H9 (cell line): ENCODE results near the gene ATG2A. TPM values are rescaled to one million over a fixed set of nuclear protein-coding genes. Genes with fewer than 3 reads are reported as not detected.

Experiments
- DNase-seq: peaks from one replicate; pipeline ENCODE4 v3.0.0-alpha.2; 2017
- H2AFZ ChIP-seq: one replicate; pipeline ENCODE4 v1.6.1; 2013; ENCODE audit warnings: mild to moderate bottlenecking, low read length, control low read depth, moderate library complexity
- H2AK5ac ChIP-seq: 2 replicates; pipeline ENCODE4 v1.6.1; 2013; ENCODE audit warnings: low read length, control low read depth, mixed read lengths; ENCODE audit not compliant: insufficient read length
- H2BK120ac ChIP-seq: one replicate; pipeline ENCODE4 v1.6.1; 2013; ENCODE audit warnings: low read depth, mild to moderate bottlenecking, low read length, control low read depth, inconsistent platforms; ENCODE audit not compliant: poor library complexity, severe bottlenecking
- H2BK12ac ChIP-seq: 2 replicates; pipeline ENCODE4 v1.6.1; 2013; ENCODE audit warnings: low read length, control low read depth, mixed read lengths, low read depth; ENCODE audit not compliant: insufficient read length
- H2BK15ac ChIP-seq: 2 replicates; pipeline ENCODE4 v1.6.1; 2013; ENCODE audit warnings: low read depth, low read length, control low read depth
- H2BK20ac ChIP-seq: one replicate; pipeline ENCODE4 v1.6.1; 2013; ENCODE audit warnings: low read depth, mild to moderate bottlenecking, low read length, control low read depth, inconsistent platforms; ENCODE audit not compliant: poor library complexity, severe bottlenecking
- H2BK5ac ChIP-seq: 2 replicates; pipeline ENCODE4 v1.6.1; 2013; ENCODE audit warnings: low read length, control low read depth, mixed read lengths; ENCODE audit not compliant: insufficient read length
- H3K14ac ChIP-seq: 2 replicates; pipeline ENCODE4 v1.6.1; 2013; ENCODE audit warnings: low read length, control low read depth; ENCODE audit not compliant: insufficient read depth
- H3K18ac ChIP-seq: 2 replicates; pipeline ENCODE4 v1.6.1; 2013; ENCODE audit warnings: low read depth, mild to moderate bottlenecking, mixed read lengths, low read length, control low read depth; ENCODE audit not compliant: insufficient read length
- H3K23ac ChIP-seq: 2 replicates; pipeline ENCODE4 v1.6.1; 2013; ENCODE audit warnings: low read length, control low read depth, mixed read lengths, low read depth; ENCODE audit not compliant: insufficient read length
- H3K23me2 ChIP-seq: 2 replicates; pipeline ENCODE4 v1.6.1; 2013; ENCODE audit warnings: low read depth, mild to moderate bottlenecking, mixed read lengths, low read length, control low read depth; ENCODE audit not compliant: insufficient read length, poor library complexity, severe bottlenecking
- H3K27ac ChIP-seq: 2 replicates; pipeline ENCODE4 v1.5.1; 2013; ENCODE audit warnings: low read length, control low read depth, mixed read lengths, low read depth; ENCODE audit not compliant: insufficient read length
- H3K27me3 ChIP-seq: 2 replicates; pipeline ENCODE4 v1.6.1; 2013; ENCODE audit warnings: low read length, control low read depth, inconsistent platforms; ENCODE audit not compliant: insufficient read depth
- H3K4ac ChIP-seq: 2 replicates; pipeline ENCODE4 v1.6.1; 2013; ENCODE audit warnings: low read depth, mild to moderate bottlenecking, control low read depth, inconsistent platforms, low read length, moderate library complexity
- H3K4me1 ChIP-seq: 2 replicates; pipeline ENCODE4 v1.6.1; 2013; ENCODE audit warnings: low read length, control low read depth, inconsistent platforms; ENCODE audit not compliant: insufficient read depth
- H3K4me2 ChIP-seq: 2 replicates; pipeline ENCODE4 v1.6.1; 2013; ENCODE audit warnings: low read length, control low read depth, mixed read lengths; ENCODE audit not compliant: insufficient read length, insufficient read depth
- H3K56ac ChIP-seq: 2 replicates; pipeline ENCODE4 v1.6.1; 2013; ENCODE audit warnings: low read depth, mild to moderate bottlenecking, mixed read lengths, low read length, control low read depth; ENCODE audit not compliant: insufficient read length
- H3K79me1 ChIP-seq: 2 replicates; pipeline ENCODE4 v1.6.1; 2013; ENCODE audit warnings: low read depth, mild to moderate bottlenecking, moderate library complexity, low read length, control low read depth, inconsistent platforms; ENCODE audit not compliant: insufficient read depth, poor library complexity, severe bottlenecking
- H3K79me2 ChIP-seq: 2 replicates; pipeline ENCODE4 v1.6.1; 2013; ENCODE audit warnings: low read length, control low read depth, inconsistent platforms; ENCODE audit not compliant: insufficient read depth
- H3K9ac ChIP-seq: 2 replicates; pipeline ENCODE4 v1.6.1; 2013; ENCODE audit warnings: low read length, control low read depth, mixed read lengths; ENCODE audit not compliant: insufficient read length; ENCODE audit errors: extremely low read depth
- H3K9me3 ChIP-seq: one replicate; pipeline ENCODE4 v1.6.1; 2013; ENCODE audit warnings: low read depth, low read length, inconsistent platforms; ENCODE audit not compliant: control insufficient read depth
- H3T11ph ChIP-seq: one replicate; pipeline ENCODE4 v1.6.1; 2013; ENCODE audit warnings: mild to moderate bottlenecking, low read length, control low read depth, inconsistent platforms
- H4K20me1 ChIP-seq: one replicate; pipeline ENCODE4 v1.6.1; 2013; ENCODE audit not compliant: control insufficient read depth, insufficient read length, insufficient read depth
- H4K5ac ChIP-seq: 2 replicates; pipeline ENCODE4 v1.6.1; 2013; ENCODE audit warnings: low read depth, mild to moderate bottlenecking, mixed read lengths, low read length, control low read depth; ENCODE audit not compliant: insufficient read length
- H4K8ac ChIP-seq: replicated peaks from 2 replicates; pipeline ENCODE4 v1.6.1; 2013; ENCODE audit warnings: low read length, control low read depth, mixed read lengths, low read depth; ENCODE audit not compliant: insufficient read length
- H4K91ac ChIP-seq: 2 replicates; pipeline ENCODE4 v1.6.1; 2013; ENCODE audit warnings: low read depth, mild to moderate bottlenecking, moderate library complexity, mixed read lengths, low read length, control low read depth; ENCODE audit not compliant: insufficient read length
- H3K27ac Mint-ChIP-seq, 3 experiments: 2 replicates in 2 of 3; 3 replicates in 1 of 3; pipeline ENCODE4 v1.8.0; 2020 to 2021; ENCODE audit warnings: mixed read lengths in 3 of 3, mild to moderate bottlenecking in 1 of 3, moderate library complexity in 1 of 3
- H3K27me3 Mint-ChIP-seq: 2 replicates; pipeline ENCODE4 v1.8.0; 2021; ENCODE audit warnings: low read depth, mild to moderate bottlenecking, moderate library complexity, mixed read lengths
- H3K36me3 Mint-ChIP-seq, 3 experiments: 2 replicates in 2 of 3; 3 replicates in 1 of 3; pipeline ENCODE4 v1.8.0; 2020 to 2021; ENCODE audit warnings: low read depth in 3 of 3, mixed read lengths in 3 of 3; ENCODE audit not compliant: insufficient read depth in 1 of 3
- H3K4me1 Mint-ChIP-seq, 2 experiments: 2 replicates each; pipeline ENCODE4 v1.8.0; 2020; ENCODE audit warnings: mixed read lengths in 2 of 2
- H3K4me3 Mint-ChIP-seq, 2 experiments: 2 replicates in 1 of 2; 3 replicates in 1 of 2; pipeline ENCODE4 v1.8.0; 2020 to 2021; ENCODE audit warnings: mild to moderate bottlenecking in 2 of 2, mixed read lengths in 2 of 2, moderate library complexity in 1 of 2
- H3K9me3 Mint-ChIP-seq, 2 experiments: 2 replicates in 1 of 2; 3 replicates in 1 of 2; pipeline ENCODE4 v1.8.0; 2020; ENCODE audit warnings: mild to moderate bottlenecking in 2 of 2, mixed read lengths in 2 of 2, moderate library complexity in 1 of 2
- CTCF ChIP-seq: fragments of 200-600 bp; sonication (generic); conservative IDR thresholded peaks from 3 replicates; pipeline ENCODE4 v1.8.0; 2021; ENCODE audit warnings: antibody characterized with exemption, mild to moderate bottlenecking
- WGBS: extraction: QIAGEN DNeasy Blood & Tissue Kit; methylation state at CpG from one replicate; pipeline ENCODE4 v1.1.7; 2013; ENCODE audit warnings: missing lambda C conversion rate, low lambda C conversion rate, mixed read lengths; ENCODE audit not compliant: insufficient read length; ENCODE audit errors: extremely low coverage; 5-methylcytosine and 5-hydroxymethylcytosine counted together
- total RNA-seq: library from RNA; stranded (reverse); gene quantifications from 2 replicates; pipeline ENCODE4 v1.2.1, GENCODE V29; 2021

ATG2A gene
- total RNA-seq, 1 experiment from 2014 or later: 21.3 TPM

- no peaks in the 10 kb centered on the region for H4K20me1 ChIP-seq
- no peaks in the 10 kb centered on the region; the same call in 1 of the 2 replicates for H3K4me1 ChIP-seq
- no peak overlapping the region for H3K56ac ChIP-seq
- Mint-ChIP-seq H3K9me3 (no peaks in the 10 kb centered on the region), H3K36me3 (peaks cover 2 to 17% (median 11%) of the 10 kb centered on the region in 3 experiments; a peak in 6 of 7 replicates), H3K27me3 (no peaks in the 10 kb centered on the region), H3K4me1 (peaks cover 14 to 16% of the 10 kb centered on the region in 2 experiments), H3K4me3 (no peak overlapping the region), H3K27ac (peak overlapping the region in 2 of 3 experiments; percentile 77 to 93; a peak in 3 of 7 replicates)
- H2BK12ac ChIP-seq: no peak overlapping the region
- H2AK5ac ChIP-seq: no peak overlapping the region
- no peak overlapping the region for H2AFZ ChIP-seq
- H3K23me2 ChIP-seq: no peaks in the 10 kb centered on the region
- H2BK5ac ChIP-seq: no peak overlapping the region
- no peaks in the 10 kb centered on the region for H3K27me3 ChIP-seq
- no CpG with 5 or more reads among the region's 22 CpGs for WGBS
- H3K4ac ChIP-seq: no peak overlapping the region
- no peak overlapping the region for H3K9ac ChIP-seq
- H3K4me2 ChIP-seq: no peak overlapping the region
- H4K91ac ChIP-seq: no peak overlapping the region
- H3K23ac ChIP-seq: no peak overlapping the region
- H3T11ph ChIP-seq: no peak overlapping the region
- H3K27ac ChIP-seq: no peak overlapping the region
- H3K9me3 ChIP-seq: no peaks in the 10 kb centered on the region
- H2BK120ac ChIP-seq: no peak overlapping the region
- no peak overlapping the region for H2BK20ac ChIP-seq
- DNase-seq: no peak
- no peak overlapping the region; the same call in 1 of the 2 replicates for H3K14ac ChIP-seq
- H3K79me1 ChIP-seq: no peaks in the 10 kb centered on the region
- TF ChIP-seq CTCF: no peak
- H4K8ac ChIP-seq: no peak overlapping the region
- no peak overlapping the region for H2BK15ac ChIP-seq
- no peak overlapping the region for H3K18ac ChIP-seq
- no peaks in the 10 kb centered on the region for H3K79me2 ChIP-seq
- H4K5ac ChIP-seq: no peak overlapping the region
Observed at GRCh38 chr11:64855596-64856304, 61.3 kb downstream of the ATG2A start.
